Fibroblast of skin of scalp (primary cell): ENCODE results near the gene ZNF618.
"Not testable (repeated sequence)": the region's sequence is repeated elsewhere in the genome, so short reads cannot be mapped to it uniquely, and the experiment has no call there.

Experiments used
- DNase-seq: peaks from one replicate; pipeline ENCODE4 v3.0.0-alpha.2; 2013

The ZNF618 gene

GRCh38 chr9:114065304-114065703, 189.2 kb downstream of the ZNF618 start:
- DNase-seq, result no peak

GRCh38 chr9:114069476-114070187, 193.5 kb downstream of the ZNF618 start:
- no peak for DNase-seq

GRCh38 chr9:114070188-114071103, 194.3 kb downstream of the ZNF618 start:
- no peak for DNase-seq

- DNase-seq, result no peak
These were observed 195.2 kb downstream of the ZNF618 start for GRCh38 chr9:114071197-114071795.

- DNase-seq, result no peak
These were observed 196.4 kb downstream of the ZNF618 start for GRCh38 chr9:114072184-114073140.

GRCh38 chr9:114075602-114076001, 199.5 kb downstream of the ZNF618 start:
- DNase-seq, result no peak

GRCh38 chr9:114076237-114077161, 200.4 kb downstream of the ZNF618 start:
- DNase-seq, result no peak

- DNase-seq, result no peak
These were observed 201.2 kb downstream of the ZNF618 start for GRCh38 chr9:114077162-114077837.

GRCh38 chr9:114078021-114078780, 202.1 kb downstream of the ZNF618 start, which contains the start of gene AMBP:
TSS of gene AMBP (minus strand) at chr9:114078300. CDS start at chr9:114078209, 91 bp downstream.
- peak; percentile 6 for DNase-seq

GRCh38 chr9:114078781-114079156, 202.7 kb downstream of the ZNF618 start:
- no peak for DNase-seq

- DNase-seq, result no peak
These were observed 204.2 kb downstream of the ZNF618 start for GRCh38 chr9:114080195-114080772.

- DNase-seq, result no peak
These were observed 204.8 kb downstream of the ZNF618 start for GRCh38 chr9:114080773-114081440.

- DNase-seq, result no peak
These were observed 205.4 kb downstream of the ZNF618 start for GRCh38 chr9:114081441-114082016.

GRCh38 chr9:114082017-114082762, 206.1 kb downstream of the ZNF618 start:
- DNase-seq, result peak; percentile 85

GRCh38 chr9:114082763-114083412, 206.8 kb downstream of the ZNF618 start:
- not testable (repeated sequence) for DNase-seq

GRCh38 chr9:114083666-114084065, 207.6 kb downstream of the ZNF618 start:
- no peak for DNase-seq
